ENCODE data around the gene PTCHD1.

The PTCHD1 gene

DNA sequence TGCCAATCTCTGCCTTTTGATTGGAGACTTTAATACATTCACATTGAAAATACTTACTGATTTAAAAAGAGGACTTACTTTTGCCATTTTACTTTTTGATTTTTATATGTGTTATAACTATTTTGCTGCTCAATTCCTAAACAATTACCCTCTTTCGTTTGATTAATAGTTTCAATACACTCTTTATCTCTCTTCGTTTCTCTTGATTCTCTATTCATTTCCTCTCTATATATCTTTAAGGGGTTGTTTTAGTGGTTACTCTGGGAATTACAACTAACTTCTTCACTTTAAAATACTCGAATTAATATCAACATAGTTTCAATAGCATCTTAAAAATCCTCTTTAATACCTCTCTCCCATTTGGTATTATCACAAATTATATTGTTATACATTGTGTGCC is 116.6 kb downstream of the PTCHD1 start:
- no peak for DNase-seq (ENCODE audit: low read depth in 1 of 2, low spot score in 1 of 2)
- no peak for TF ChIP-seq JUND (IDR thresholded peaks at IDR 0.05; ENCODE audit: low read depth)

More for the DNA sequence above, 116.6 kb downstream of the PTCHD1 start:
- in situ Hi-C loops (cut with HindIII; ENCODE audit: low pct_unique_long_range_greater_than_20kb, low sequenced_read_pairs), result no loop called here
